ENCODE results near the gene WBP2.

Gene WBP2

GRCh38 chr17:75855310-75856061 is at the start of gene WBP2:
WBP2 (minus strand) TSS chr17:75855335; CDS start chr17:75855297, 38 bp downstream.
- peak; percentile 98 for DNase-seq

- DNase-seq: no peak
Observed at GRCh38 chr17:75902406-75902805, 47.3 kb upstream of the WBP2 start.

GRCh38 chr17:75901727-75902126 is 46.6 kb upstream of the WBP2 start:
- no peak for DNase-seq

GRCh38 chr17:75900691-75901533 is 45.8 kb upstream of the WBP2 start:
- no peak for DNase-seq

GRCh38 chr17:75899767-75900468 is 44.8 kb upstream of the WBP2 start:
- DNase-seq: no peak

- no peak for DNase-seq
Observed at GRCh38 chr17:75899353-75899752, 44.2 kb upstream of the WBP2 start.

- DNase-seq: no peak
Observed at GRCh38 chr17:75898791-75899190, 43.7 kb upstream of the WBP2 start.

GRCh38 chr17:75898065-75898464 is 42.9 kb upstream of the WBP2 start:
- no peak for DNase-seq

GRCh38 chr17:75897160-75898019 is 42.3 kb upstream of the WBP2 start:
- no peak for DNase-seq

GRCh38 chr17:75896415-75897159 is 41.5 kb upstream of the WBP2 start, which contains the start of gene TRIM65:
TRIM65 (minus strand) TSS chr17:75896951; CDS start chr17:75896937, 14 bp downstream.
- peak; percentile 82 for DNase-seq

- DNase-seq: no peak
Observed at GRCh38 chr17:75895370-75896155, 40.4 kb upstream of the WBP2 start.

- no peak for DNase-seq
Observed at GRCh38 chr17:75894049-75894733, 39.1 kb upstream of the WBP2 start.

GRCh38 chr17:75893305-75894048 is 38.3 kb upstream of the WBP2 start:
- no peak for DNase-seq

GRCh38 chr17:75892556-75893224 is 37.6 kb upstream of the WBP2 start:
- DNase-seq: no peak

GRCh38 chr17:75891605-75892555 is 36.7 kb upstream of the WBP2 start:
- no peak for DNase-seq

GRCh38 chr17:75891022-75891604 is 36.0 kb upstream of the WBP2 start:
- DNase-seq: no peak

- DNase-seq: no peak
Observed at GRCh38 chr17:75889454-75889853, 34.3 kb upstream of the WBP2 start.
